Lower leg skin (tissue), 3 donors: ENCODE data around the gene CLIC4.

ENCODE experiments used
- CTCF ChIP-seq, 3 donors: fragments of 450-650 bp; IDR thresholded peaks; one replicate each; pipeline ENCODE4 v1.5.1; 2016; ENCODE audit warnings: antibody characterized with exemption in 3 of 3, mild to moderate bottlenecking in 3 of 3, moderate library complexity in 2 of 3
- POLR2A ChIP-seq, 2 donors: fragments of 450-650 bp; IDR thresholded peaks; one replicate each; pipeline ENCODE4 v1.6.1; 2016 to 2017; ENCODE audit warnings: antibody characterized with exemption in 2 of 2, mild to moderate bottlenecking in 1 of 2, moderate library complexity in 1 of 2

DNA sequence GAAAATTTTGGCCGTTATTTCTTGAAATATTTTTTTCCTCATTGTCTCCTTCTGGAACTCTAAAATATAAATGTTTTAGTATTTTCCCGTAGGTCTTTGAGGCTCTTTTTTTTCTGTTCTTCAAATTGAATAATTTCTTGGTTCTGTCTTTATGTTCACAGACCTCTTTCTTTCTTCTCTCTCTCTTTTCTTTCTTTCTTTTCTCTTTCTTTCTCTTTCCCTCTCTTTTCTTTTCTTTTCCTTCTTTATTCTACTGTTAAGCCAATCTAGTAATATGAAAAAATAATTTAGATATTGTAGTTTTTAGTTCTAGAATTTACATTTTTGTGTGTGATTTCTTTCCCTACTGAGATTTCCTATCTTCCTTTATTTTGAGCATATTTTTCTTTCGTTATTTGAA, 30.1 kb downstream of the CLIC4 start:
- TF ChIP-seq CTCF (IDR thresholded peaks at IDR 0.05) (no peak), POLR2A (IDR thresholded peaks at IDR 0.05) (no peak)
